ENCODE results near the gene SNRNP25. TPM values are rescaled to one million over a fixed set of nuclear protein-coding genes. Genes with fewer than 3 reads are reported as not detected.

The SNRNP25 gene
- total and polyA plus RNA-seq, 9 of the 15 experiments (the other 6 are each of a cell fraction or from before 2014, with no cell fraction given): 59.0 to 176 (median 108) TPM

DNA sequence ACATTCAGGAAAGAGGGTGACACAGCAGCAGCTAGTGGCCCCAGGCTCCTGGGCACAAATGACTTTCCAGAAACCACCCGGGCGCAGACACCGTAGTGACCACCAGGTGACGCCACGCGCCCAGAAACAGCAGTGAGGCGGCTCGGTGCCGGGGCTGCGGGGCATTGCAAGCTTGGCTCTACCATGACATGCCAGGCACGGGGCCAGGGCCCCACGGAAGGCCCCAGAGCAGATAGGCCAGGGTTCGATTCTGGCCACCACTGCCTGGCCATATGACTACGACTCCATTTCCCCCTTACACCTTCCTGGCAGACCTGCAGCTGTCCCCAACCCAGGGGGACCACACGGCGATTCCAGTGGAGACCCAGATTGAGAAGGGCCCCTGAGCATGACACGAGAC lies 12.1 kb downstream of the SNRNP25 start (continued):
- no peak for TF ChIP-seq SIN3A (IDR thresholded peaks at IDR 0.05; ENCODE audit: borderline replicate concordance in 2 of 2, control insufficient read depth in 1 of 2, low read depth in 2 of 2, low read length in 2 of 2)
- no peak for TF ChIP-seq ZNF274 (IDR thresholded peaks at IDR 0.05; ENCODE audit: borderline replicate concordance, low read depth, low read length)
- TF ChIP-seq HINFP (tag; conservative IDR thresholded peaks at IDR 0.05; ENCODE audit: low read depth): no peak
- no peak for TF ChIP-seq ZNF766 (CRISPR knock-in tag; conservative IDR thresholded peaks at IDR 0.05)
- TF ChIP-seq HMG20B (CRISPR knock-in tag; IDR thresholded peaks at IDR 0.05): no peak
- TF ChIP-seq, protein P1, sequence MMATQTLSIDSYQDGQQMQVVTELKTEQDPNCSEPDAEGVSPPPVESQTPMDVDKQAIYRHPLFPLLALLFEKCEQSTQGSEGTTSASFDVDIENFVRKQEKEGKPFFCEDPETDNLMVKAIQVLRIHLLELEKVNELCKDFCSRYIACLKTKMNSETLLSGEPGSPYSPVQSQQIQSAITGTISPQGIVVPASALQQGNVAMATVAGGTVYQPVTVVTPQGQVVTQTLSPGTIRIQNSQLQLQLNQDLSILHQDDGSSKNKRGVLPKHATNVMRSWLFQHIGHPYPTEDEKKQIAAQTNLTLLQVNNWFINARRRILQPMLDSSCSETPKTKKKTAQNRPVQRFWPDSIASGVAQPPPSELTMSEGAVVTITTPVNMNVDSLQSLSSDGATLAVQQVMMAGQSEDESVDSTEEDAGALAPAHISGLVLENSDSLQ (IDR thresholded peaks at IDR 0.05): no peak
- no peak for TF ChIP-seq KHSRP (IDR thresholded peaks at IDR 0.05)
- TF ChIP-seq GTF2F1 (IDR thresholded peaks at IDR 0.05; ENCODE audit: low read depth, low read length): no peak
- TF ChIP-seq, protein P2, sequence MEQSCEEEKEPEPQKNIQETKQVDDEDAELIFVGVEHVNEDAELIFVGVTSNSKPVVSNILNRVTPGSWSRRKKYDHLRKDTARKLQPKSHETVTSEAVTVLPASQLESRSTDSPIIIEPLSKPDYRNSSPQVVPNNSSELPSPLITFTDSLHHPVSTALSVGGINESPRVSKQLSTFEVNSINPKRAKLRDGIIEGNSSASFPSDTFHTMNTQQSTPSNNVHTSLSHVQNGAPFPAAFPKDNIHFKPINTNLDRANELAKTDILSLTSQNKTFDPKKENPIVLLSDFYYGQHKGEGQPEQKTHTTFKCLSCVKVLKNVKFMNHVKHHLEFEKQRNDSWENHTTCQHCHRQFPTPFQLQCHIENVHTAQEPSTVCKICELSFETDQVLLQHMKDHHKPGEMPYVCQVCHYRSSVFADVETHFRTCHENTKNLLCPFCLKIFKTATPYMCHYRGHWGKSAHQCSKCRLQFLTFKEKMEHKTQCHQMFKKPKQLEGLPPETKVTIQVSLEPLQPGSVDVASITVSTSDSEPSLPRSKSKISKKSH (CRISPR knock-in tag; IDR thresholded peaks at IDR 0.05): no peak
- TF ChIP-seq ZSCAN32 (CRISPR knock-in tag; IDR thresholded peaks at IDR 0.05): no peak
- TF ChIP-seq, protein P3, sequence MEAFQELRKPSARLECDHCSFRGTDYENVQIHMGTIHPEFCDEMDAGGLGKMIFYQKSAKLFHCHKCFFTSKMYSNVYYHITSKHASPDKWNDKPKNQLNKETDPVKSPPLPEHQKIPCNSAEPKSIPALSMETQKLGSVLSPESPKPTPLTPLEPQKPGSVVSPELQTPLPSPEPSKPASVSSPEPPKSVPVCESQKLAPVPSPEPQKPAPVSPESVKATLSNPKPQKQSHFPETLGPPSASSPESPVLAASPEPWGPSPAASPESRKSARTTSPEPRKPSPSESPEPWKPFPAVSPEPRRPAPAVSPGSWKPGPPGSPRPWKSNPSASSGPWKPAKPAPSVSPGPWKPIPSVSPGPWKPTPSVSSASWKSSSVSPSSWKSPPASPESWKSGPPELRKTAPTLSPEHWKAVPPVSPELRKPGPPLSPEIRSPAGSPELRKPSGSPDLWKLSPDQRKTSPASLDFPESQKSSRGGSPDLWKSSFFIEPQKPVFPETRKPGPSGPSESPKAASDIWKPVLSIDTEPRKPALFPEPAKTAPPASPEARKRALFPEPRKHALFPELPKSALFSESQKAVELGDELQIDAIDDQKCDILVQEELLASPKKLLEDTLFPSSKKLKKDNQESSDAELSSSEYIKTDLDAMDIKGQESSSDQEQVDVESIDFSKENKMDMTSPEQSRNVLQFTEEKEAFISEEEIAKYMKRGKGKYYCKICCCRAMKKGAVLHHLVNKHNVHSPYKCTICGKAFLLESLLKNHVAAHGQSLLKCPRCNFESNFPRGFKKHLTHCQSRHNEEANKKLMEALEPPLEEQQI (IDR thresholded peaks at IDR 0.05): no peak
- TF ChIP-seq ZNF280A (IDR thresholded peaks at IDR 0.05; ENCODE audit: low read depth, partially characterized antibody): no peak
- TF ChIP-seq PML (IDR thresholded peaks at IDR 0.05; ENCODE audit: low read length): no peak
- TF ChIP-seq SOX6 (IDR thresholded peaks at IDR 0.05): no peak
- no peak for TF ChIP-seq HLTF (IDR thresholded peaks at IDR 0.05)
- TF ChIP-seq, protein P4, sequence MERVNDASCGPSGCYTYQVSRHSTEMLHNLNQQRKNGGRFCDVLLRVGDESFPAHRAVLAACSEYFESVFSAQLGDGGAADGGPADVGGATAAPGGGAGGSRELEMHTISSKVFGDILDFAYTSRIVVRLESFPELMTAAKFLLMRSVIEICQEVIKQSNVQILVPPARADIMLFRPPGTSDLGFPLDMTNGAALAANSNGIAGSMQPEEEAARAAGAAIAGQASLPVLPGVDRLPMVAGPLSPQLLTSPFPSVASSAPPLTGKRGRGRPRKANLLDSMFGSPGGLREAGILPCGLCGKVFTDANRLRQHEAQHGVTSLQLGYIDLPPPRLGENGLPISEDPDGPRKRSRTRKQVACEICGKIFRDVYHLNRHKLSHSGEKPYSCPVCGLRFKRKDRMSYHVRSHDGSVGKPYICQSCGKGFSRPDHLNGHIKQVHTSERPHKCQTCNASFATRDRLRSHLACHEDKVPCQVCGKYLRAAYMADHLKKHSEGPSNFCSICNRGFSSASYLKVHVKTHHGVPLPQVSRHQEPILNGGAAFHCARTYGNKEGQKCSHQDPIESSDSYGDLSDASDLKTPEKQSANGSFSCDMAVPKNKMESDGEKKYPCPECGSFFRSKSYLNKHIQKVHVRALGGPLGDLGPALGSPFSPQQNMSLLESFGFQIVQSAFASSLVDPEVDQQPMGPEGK (CRISPR knock-in tag; IDR thresholded peaks at IDR 0.05; ENCODE audit: borderline replicate concordance): no peak
- no peak for TF ChIP-seq HCFC1 (IDR thresholded peaks at IDR 0.05; ENCODE audit: low read depth, low read length)
- TF ChIP-seq ZNF384 (IDR thresholded peaks at IDR 0.05; ENCODE audit: low read depth, low read length): no peak
- TF ChIP-seq STAT5A (IDR thresholded peaks at IDR 0.05; ENCODE audit: borderline replicate concordance, low read length): no peak
